HuH-7.5 (cell line): Measurements from ENCODE around the gene FAM180A.
A peak's percentile ranks its signal among the peaks of the same experiment; 100 is the strongest.
"Not testable (repeated sequence)": the region's sequence is repeated elsewhere in the genome, so short reads cannot be mapped to it uniquely, and the experiment has no call there.

Source experiments
- DNase-seq: peaks from one replicate; pipeline ENCODE4 v3.0.0; 2011; ENCODE audit warnings: low spot score

Gene FAM180A

DNA sequence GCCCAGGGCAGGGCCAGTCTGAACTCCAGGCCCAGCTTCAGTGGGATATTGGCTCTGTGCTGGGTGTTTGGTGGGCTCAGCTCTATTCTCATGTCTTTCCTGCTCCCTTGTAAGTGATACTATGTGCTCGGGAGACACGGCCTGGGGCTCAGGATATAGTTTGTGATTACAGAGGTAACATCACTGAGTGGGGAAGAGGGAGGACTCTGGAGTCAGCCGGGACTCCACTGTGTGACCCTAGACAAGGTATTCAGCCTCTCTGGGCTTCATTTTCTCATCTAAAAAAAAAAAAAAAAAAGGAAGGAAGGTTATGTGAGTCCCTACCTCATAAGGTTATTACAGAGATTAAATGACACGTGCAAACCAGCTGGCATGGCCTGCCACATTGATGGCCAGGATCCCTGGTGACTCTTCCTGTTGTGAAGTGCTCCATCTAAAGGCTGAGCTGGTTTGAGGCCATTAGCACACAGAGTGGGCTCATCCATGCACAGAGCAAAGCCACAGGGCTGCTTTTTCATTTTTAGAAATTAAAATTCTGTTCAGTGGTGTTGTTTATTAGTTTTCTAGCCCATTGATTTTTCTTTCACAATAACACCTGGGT lies 36.3 kb downstream of the FAM180A start:
- no peak for DNase-seq

DNA sequence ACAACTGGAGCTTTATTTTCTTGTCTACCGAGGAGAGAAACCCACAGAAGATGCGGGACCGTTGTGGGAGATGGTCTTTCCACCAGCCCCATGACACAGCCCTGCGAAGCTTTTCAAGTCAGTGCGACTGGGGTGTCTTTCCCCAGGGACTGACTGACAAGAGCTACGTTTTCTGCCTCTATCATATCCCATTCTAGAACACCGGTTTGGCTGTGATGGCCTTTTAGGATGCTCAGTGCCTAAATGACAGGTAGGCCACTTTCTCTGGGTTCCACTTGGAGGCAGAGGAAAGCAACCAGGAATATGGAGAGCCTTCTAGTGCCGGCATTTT lies 37.5 kb downstream of the FAM180A start:
- DNase-seq, result no peak

DNA sequence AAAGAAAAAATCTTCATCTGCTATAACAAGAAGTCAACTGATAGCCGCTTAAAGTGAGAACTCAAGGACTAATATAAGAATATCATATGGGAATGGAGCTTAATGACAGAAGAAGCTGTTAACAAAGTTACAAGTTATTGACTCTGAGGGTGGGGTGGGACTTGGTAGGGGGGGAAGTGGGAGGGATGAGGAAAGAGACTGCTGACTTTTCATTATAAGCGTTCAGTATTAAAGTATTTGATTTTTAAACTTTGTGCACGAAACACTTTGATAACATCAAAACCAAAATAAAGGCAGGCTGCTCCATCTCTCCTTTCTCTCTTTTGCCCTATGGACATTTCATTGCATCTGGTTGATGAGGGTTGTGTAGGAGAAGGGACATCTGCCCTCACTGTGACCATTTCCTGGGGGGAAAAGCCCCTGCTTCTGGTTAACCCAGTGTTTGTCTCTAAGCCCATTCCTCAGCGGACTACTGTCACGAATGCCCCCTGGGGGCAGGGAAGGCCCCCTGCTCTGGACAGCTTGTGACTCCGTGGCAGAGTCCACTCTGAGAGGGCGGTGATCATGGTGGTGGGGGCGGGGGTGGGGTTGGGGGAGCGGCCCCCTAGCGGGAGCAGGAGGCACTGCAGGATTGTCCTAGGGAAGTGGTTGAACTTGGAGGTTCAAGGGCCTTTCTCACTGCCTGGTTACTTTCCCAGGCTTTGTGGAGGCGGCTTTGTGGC lies 38.0 kb downstream of the FAM180A start:
- DNase-seq, result peak; percentile 55

DNA sequence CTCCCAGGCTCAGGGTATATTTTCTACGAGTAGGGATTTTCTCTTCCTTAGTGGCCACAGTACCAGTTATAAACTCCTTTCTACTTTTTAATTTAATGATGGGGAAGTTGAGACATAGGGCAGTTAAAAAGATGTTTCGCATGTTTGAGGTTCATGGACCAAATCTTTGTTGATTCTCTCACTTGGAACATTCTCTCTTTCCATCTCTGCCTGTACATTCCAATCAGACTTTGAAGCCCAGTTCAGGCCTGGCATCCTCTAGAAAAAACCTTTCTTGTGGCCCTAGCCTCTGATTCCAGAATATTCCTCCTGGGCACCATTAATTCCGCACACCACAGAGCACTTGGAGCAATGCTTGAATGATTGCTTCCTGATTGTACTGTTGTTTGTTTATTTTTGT lies 39.1 kb downstream of the FAM180A start:
- no peak for DNase-seq

DNA sequence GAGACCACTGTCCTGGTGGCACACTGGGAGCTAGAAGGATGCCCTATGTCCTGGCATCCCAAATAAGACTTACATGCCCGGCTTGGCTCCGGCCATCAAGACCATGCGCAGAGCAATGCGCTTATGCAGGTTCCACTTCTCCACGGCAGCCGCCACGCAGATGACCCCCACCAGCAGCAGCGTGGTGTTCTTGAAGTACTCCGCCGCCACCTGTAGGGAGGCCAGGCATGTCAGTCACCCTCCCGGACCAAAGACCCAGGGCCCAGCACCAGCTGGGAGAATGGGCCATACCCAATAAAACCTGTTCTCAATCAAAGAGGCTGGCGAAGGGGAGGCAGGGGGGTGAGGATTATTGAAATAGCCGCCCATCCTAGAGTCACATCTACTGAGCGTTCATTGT lies 40.6 kb downstream of the FAM180A start:
- DNase-seq, result no peak

DNA sequence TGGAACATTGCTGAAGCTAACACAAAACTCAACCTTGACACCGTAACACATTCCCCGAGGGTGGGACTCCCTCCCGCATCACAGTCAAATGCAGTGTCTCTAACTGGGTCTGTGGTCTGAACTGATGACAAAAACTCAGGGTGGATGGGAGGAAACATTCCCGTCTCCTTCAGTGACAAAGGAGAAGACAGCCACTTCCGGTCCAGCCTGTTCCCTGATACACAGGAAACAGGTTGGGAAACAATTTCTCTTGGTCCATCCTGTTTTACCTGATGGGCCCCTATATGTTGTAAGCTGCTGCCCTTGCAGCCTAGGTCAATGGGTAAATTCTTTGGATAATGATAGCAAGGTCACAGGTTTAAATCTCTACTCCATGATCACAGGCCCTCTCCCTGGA lies 41.0 kb downstream of the FAM180A start:
- DNase-seq, result no peak

DNA sequence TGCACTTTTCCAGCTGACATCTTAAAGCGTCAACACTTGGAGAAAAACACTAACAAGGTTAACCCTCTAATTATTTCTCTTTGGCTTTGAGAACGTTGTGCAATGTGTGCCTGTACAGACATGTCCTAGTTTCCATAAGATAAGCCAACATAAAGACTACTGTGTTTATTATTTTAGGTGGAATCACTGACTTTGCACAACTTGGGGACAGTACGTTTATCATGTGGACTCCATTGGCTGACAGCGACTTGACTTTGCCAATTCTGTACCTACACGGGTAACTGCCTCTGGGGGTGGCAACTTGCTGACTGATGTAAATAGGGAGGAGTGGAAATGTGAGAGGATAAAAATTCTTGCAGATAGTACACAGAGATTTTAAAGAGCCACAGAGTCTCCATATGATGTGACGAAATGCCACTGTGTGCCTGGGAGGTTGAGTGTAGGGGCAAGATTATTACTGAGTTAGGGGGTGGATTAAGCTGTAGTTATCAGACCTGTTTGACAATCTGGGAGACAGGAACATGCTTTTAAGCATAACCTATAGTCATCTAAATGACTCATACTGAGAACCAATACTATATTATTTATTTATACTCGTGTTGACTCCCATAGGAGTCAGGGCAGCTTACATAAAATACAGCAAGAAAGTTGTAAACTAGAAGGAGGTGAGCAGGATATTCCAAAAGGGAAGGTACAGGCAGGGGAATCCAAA lies 41.6 kb downstream of the FAM180A start:
- no peak for DNase-seq

DNA sequence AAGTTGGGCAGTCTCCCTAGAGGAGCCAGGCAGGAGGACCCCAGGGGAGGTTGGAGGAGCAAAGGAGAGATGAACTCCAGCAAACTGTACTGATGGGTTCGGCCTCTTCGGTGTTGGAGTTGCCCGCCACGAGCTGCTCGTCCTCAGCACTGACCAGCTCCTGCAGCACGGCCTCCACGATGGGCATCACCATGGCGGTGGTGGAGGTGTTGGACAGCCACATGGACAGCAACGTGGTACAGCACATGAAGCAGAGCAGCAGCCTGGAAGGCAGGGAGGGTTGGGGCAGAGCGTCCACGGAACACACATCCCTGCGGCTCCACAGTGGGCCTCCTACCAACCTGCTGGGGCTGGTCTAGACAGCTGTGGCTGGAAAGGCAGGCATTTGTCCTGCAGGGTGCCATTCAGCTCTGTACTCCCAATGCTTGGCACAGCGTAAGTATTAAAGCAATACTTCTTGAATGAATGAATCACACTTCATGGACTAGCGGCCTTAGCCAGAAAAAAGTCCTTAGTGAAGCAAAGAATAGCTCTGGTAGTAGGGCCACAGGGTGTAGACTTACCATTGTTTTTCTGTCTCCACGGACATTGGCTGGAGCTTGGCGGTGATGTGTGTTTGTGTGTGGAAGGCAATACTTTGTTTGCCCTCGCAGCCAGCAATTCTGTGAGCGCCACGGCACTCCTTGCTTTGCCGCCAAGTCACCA lies 42.4 kb downstream of the FAM180A start:
- no peak for DNase-seq

DNA sequence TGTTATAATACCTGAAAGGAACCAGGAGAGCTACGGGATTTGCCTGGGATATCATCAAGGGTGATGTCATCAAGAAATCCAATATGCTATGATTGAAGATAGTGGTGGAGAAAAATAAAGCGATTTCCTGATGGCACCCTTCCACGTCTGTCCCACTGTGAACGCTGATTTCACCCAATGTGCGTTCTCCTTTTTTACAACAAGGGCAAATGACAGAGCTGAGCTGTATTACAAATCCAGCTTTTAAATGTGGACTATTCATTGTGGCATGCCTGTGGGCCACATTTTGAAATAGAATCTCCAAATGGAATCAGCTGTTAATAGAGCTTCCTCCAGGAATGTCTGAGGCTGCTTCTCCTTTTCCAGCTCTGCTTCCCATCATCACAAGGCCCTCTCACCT lies 43.9 kb downstream of the FAM180A start:
- no peak for DNase-seq

DNA sequence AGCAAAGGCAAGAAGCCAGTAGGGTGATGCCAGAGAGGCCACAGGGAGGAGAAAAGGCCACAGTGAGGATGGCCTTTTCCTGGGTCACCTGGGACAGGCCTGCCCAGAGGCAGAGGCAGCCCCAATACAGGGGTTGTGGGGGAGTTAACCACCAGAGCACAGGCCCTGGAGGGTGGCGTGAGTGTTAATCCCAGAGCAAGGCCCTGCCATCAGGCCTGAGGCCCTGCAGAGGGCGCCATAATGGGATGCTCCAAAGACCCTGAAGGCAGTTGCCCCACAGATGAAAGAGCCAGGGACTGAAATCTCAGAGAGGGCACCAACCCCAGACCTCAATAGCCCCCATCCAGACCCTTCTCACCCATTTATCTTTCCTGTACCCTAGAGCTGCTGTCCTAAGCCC lies 44.5 kb downstream of the FAM180A start:
- no peak for DNase-seq

DNA sequence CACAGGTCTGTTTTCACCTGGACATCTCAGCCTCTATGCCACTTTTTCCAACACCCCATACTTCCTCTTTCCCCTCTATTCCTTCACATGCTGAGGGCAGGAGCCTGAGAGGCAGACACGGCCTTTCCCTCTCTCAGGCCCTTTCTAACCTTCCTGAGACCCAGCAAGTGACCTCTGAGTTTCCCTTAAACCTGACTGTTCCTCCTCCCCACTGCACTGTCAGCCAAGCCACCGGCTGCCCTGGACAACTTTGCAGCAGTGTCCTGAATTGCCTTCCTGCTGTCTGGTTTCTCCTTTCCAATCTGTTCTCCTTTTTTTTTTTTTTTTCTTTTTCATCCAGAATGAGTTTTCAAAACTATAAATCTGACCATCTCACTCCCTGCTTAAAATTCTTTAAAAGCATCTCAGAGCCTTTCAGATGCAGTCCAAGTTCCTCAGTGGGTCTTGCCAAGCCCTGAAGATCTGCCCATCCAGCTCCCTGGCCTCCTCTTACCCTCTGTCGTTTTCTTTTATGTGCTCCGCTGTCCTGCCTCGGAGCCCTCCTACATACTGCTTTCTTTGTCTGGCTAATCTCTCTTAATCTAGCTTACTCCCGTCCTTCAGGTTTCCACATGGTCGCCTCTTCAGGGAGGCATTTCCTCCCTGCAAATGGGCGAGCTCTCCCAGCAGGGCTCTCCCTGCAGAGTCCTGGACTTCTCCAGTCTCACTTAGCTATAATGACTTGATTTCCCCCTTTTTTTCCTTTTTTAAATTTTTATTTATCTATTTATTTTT lies 51.1 kb downstream of the FAM180A start:
- no peak for DNase-seq

DNA sequence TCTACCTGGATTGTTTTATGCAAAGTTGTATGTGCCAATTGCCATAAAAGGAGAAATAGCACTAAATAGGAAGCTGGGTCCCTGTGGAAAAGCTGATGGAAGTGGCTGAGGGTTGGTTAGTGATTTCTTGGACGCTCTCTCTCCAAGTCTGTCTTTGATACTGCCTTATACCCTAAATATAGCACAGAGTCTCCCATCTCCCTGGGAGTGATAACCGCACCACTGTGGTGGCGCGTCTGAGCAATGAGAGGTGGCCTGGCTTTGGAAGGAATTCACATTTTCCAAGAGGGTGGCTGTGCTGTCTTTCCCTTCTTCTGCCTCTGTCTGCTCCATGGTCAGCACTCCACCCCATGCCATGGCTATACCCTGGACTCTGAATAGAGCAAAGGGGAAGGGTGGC lies 55.1 kb downstream of the FAM180A start:
- DNase-seq, result no peak

DNA sequence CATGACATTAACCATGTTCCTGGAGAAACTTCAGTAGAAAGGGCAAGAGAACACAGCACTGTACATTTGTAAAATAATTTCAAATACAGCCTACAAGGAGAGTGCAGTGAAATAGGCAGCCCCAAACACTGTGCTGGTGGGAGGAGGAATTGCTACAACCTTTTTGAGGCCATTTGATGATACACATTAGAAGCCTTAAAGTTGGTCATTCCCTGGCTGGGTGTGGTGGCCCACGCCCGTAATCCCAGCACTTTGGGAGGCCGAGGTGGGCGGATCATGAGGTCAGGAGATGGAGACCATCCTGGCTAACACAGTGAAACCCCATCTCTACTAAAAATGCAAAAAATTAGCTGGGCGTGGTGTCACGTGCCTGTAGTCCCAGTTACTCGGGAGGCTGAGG lies 56.0 kb downstream of the FAM180A start:
- not testable (repeated sequence) for DNase-seq

DNA sequence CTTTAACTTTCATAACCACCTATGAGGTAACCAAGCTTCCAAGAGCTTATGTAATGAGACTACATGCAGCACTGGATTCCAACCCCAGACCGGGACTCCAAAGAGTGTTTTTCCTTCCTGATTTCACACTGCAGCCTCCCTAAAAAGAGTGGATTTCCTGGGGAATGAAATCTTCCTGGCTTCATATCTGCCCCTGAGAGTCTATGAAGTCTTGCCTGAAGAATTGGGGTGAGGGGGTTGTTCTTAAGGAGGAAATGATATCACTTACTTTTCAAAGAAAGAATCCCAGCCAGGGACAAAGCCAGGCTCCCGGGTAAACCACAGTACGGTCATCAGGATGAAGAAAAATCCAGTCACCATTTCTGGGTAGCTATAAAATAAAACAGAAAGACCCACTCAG lies 56.6 kb downstream of the FAM180A start:
- no peak for DNase-seq

DNA sequence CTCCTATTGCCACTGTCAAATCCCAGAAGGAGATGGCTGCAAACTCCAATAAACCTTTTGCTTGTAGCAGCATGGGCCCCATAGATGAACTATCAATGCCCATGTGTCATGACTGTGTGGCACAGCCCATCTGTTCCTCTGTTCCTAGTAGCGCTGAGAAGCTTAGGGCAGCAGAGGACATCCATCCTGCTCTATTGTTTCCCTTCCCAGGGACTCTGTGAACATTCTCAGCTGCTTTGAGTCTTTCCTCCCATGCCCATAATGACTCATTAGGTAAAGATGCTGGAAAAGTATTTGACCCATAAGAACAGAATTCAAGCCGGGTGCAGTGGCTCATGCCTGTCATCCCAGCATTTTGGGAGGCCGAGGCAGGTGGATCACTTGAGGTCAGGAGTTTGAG lies 58.0 kb downstream of the FAM180A start:
- no peak for DNase-seq

DNA sequence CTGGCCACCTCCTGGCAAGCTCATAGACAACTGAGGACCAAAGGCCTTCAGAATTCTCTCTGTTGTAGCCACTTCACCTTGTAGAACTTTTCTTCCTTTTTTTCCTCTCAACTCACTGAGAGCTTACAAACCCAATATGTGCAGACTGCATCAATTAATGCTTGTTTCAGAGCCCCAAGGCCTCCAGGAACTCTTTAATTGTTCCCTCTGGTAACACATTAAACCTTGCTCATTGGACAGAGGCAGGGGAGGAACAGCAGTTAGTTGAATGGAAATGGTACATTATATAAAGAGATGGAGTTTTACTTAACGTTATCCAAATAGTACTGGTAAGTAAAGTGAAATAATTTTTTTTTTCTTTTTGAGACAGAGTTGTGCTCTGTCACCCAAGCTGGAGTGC lies 61.1 kb downstream of the FAM180A start:
- DNase-seq, result no peak

DNA sequence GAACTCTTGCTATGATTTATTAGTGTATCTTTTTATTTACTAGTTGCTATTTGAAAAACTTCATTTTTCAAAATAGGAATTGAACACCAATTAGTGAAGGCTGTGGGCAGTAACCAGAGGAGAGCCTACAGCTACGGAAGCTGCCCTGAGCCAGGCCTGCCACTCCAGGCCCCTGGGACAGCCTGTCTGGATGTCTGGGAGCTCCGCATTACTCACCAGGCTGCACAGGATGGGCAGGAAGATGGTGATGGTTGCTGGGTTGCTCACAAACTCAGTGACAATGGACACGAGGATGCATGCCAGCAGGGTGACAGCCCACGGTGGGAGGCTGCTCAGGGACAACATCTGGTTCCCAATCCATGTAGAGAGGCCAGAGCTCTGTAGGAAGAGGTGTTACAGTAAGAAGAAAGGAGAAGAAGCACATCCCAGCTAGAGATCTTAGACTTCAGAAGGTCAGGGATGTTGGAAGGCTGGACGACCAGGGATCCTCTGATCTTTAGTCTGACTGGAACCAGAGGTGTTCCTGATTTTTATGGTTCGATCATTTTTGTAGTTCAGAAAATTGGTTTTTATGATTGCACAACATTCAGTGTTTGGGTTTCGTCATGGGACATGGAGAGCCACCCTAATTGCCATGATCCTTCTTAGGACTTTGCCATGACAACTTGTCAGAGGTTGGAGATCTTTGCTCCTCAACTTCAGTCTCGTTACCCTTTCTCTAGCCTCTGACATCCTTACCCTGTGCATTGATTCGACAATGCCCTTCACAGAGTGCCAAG lies 63.1 kb downstream of the FAM180A start:
- no peak for DNase-seq

DNA sequence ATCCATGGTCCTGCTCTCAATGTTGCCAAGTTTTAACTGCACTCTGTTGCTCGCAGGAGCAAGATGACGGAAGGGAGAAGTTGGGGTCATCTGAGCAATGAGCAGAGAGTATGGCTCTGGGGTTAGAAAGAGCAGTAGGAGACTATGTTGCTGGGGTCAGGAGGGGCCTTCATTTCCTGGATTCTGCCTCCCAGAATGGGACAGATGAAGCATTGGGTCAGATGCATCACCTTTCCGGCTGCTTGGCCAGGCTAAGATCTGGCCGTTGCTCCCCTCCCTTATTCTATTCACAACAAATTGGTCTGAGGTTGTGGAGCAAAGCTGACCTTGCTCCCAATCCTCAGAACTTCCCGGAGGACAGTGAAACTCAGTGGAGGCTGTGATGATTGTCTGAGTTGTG lies 63.9 kb downstream of the FAM180A start:
- no peak for DNase-seq

DNA sequence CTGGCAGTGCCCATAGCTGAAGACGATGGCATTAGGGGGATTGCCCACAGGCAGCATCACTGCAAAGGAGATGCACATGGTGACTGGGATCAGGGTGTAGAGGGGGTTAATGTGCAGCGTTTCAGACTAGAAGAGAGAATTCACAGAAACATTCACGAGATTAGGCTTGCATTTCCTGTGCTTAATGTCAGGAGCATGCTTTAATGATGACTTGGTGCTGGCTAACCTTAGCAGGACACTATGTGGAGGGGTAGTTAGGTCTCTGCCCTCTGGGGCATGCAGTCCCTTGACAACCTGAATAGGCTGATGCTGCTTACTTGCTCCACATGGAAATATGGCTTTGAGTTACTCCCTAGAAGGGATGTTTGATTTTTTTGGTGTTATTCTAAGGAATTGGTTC lies 64.5 kb downstream of the FAM180A start:
- no peak for DNase-seq

DNA sequence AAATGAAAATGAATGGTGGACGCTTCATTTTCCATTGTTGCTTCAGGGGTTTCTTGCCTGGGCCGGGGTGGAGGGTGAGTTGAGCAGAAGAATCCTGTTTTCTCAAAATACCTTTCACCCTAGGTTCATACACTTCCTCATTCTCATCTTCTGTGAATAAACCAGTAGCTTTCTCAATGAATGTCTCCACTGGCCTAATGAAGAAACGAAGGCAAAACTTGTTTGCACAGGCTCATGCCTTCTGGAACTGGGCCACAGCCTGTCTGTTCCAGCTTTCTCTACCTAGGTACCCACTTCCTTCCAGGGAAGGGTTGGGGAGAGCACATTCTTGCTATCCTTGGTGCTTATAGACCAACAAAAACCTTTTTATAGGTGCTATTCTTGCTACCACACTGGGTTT lies 65.0 kb downstream of the FAM180A start:
- DNase-seq, result no peak

DNA sequence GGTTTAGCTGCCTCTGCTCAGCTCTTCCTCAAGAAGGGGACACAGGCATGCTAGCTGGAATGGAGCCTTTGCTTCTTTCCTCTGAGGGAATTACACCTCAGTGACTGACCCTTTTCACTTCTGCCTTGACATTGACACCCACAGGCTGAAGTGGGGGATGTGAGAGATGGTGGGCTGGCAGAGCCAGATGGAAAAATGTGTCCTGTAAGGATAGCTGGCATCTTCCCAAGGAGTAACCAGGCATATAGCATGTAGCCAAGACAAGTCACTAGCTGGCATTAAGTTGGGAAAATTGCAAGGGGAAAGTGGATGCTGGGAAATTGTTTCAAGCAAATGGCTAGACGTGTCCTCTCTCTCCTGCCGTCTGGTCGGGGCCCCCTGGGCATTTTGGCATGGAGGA lies 66.4 kb downstream of the FAM180A start:
- no peak for DNase-seq

DNA sequence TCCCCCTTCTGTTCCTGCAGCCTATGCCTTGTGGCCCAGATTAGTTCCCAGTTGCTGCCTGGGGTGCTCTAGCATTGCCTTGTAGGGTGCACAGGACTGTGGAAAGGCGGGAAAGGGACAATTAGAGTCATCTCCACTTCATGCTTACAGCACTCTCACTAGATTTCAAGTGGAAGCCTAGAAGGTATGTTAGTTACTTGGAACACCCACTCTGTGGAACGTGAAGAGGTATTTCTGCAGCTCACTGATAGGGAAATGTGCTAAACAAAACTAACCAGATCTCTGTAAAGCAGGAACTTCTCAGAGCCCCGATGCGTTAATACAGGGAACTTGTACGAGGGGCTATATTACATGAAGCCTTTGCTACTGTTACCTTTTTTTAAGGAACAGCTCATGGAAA lies 66.9 kb downstream of the FAM180A start:
- DNase-seq, result no peak
